ENCODE results near the gene ASB10.

The ASB10 gene

DNA sequence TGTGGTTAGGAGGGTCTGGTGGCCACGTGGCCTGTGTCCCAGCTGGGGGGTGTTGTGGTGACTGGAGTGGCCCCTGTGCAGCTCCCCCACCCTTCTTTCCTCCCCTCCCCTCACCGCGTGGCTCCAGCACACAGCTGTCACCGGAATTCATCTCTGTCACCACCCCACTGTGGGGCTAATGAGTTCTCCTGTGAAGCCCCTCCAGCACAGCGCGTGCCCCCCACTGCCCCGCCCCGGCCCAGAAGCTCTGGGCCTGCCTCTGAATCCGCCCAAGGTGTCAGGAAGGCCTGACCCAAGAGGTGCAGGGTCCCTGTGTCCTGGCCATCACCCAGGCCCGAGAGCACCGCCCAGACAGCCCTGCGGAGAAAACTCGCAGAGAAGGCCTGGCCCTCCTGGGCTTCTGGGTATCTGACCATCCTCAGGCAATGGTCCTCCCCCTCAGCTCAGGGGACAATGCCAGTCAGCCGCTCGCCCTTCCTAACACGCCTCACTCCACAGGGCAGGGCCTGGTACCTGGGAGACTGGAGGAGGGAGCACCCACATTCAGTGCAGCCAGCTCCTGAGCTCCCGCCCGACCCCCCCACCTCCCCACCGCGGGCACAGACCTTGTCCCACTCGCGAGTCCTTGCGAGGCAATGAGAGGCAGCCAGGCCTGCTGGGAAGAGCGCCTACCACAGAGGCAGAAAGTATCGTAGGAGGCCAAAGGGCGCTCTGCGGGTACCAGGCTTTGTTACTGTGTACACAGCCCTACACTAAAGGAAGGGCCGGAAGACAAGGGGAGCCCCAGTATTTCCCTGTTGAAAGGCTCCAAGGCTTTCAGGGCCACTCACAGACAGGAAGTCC is 57.7 kb downstream of the ASB10 start:
- Histone ChIP-seq H3K4me2 (peak overlapping the region in 6 of 11 experiments; percentile 13 to 42 (median 34); a peak in 10 of 22 replicates), H3K27me3 (no peaks in the 10 kb centered on the region), H4K20me1 (peaks cover 15 to 98% (median 59%) of the 10 kb centered on the region in 11 experiments; a peak in 21 of 22 replicates), H3K9me3 (replicated peaks in 1 of 11) (no peaks in the 10 kb centered on the region), H3K36me3 (peaks cover 26 to 97% (median 76%) of the 10 kb centered on the region in 11 experiments), H3K4me1 (peaks cover 0 to 33% (median 12%) of the 10 kb centered on the region in 10 experiments; a peak in 12 of 20 replicates), H3K27ac (no peak overlapping the region), H3K4me3 (no peak overlapping the region), H3K9ac (no peak overlapping the region)
- no peak for TF ChIP-seq Cebpa-rat (IDR thresholded peaks at IDR 0.05)

DNA sequence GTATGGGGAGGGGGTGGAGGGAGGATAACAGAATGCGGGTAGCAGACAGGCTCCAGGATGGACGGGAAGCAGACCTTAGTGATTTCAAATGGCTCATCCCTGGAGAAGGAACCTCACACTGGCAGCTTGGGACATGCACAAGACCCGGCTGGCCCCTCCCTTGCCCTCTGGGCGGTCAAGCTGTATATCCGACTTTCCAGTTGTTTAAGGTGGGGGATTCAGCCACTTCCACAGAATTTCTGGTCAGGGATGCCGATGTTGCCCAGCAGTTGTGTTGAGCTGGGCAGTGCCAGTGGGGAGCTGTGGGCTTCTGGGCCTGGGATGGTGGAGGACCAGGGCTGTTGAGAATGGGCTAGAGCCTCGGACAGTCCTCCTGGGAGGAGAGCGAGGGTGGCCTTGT is 58.3 kb downstream of the ASB10 start:
- H4K20me1 ChIP-seq = peaks cover 20 to 98% (median 63%) of the 10 kb centered on the region in 11 experiments
- no peak for TF ChIP-seq Cebpa-rat (IDR thresholded peaks at IDR 0.05)
- no peaks in the 10 kb centered on the region for H3K9me3 ChIP-seq (replicated peaks in 1 of 11)
- H3K9ac ChIP-seq = no peak overlapping the region
- H3K27me3 ChIP-seq = no peaks in the 10 kb centered on the region
- peaks cover 0 to 33% (median 12%) of the 10 kb centered on the region in 10 experiments; a peak in 12 of 20 replicates for H3K4me1 ChIP-seq
- H3K36me3 ChIP-seq = peaks cover 29 to 97% (median 73%) of the 10 kb centered on the region in 11 experiments
- no peak overlapping the region for H3K27ac ChIP-seq
- H3K4me2 ChIP-seq = no peak overlapping the region
- no peak overlapping the region for H3K4me3 ChIP-seq

- Histone ChIP-seq H3K27me3 (no peaks in the 10 kb centered on the region), H3K9me3 (replicated peaks in 1 of 11) (no peaks in the 10 kb centered on the region), H4K20me1 (peaks cover 20 to 99% (median 68%) of the 10 kb centered on the region in 11 experiments), H3K36me3 (peaks cover 29 to 98% (median 76%) of the 10 kb centered on the region in 11 experiments), H3K27ac (no peak overlapping the region), H3K4me1 (peaks cover 0 to 33% (median 12%) of the 10 kb centered on the region in 10 experiments; a peak in 12 of 20 replicates), H3K4me2 (no peak overlapping the region), H3K4me3 (no peak overlapping the region), H3K9ac (no peak overlapping the region)
- TF ChIP-seq Cebpa-rat (IDR thresholded peaks at IDR 0.05) = no peak
These were observed 58.9 kb downstream of the ASB10 start for GRCh38 chr7:151128144-151128543.

DNA sequence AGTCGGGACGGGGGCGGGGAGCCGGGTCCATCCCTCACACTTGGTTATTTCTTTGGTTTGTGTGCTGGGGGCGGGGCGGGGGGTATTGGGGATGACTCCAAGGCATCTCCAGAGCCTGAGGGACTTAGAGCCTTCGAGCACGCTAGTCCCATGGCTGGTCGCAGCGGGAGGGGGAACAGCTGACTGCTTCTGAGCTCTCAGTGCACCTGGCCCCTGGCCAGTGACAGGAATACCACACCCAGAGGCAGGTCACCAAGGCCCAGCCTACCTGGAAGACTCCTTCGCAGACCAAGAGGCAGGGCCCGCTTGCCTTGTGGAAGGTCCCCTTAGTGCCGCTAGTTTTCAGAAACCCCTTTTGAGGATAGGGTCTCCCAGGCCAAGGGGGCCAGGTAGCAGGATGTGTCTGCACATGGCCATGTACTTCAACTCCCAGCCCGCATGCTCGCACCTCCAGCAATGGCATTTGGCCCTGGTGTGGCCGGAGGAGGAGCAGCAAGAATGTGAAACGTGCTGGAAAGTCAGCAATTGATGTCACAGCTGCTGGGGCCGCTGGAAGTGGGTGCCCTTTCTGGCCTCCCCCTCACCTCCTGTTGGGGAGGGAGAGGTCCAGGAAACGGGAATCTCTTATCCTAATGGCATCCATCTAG is 60.4 kb downstream of the ASB10 start:
- Histone ChIP-seq H4K20me1 (peaks cover 20 to 99% (median 72%) of the 10 kb centered on the region in 11 experiments), H3K27ac (no peak overlapping the region), H3K36me3 (peaks cover 29 to 98% (median 76%) of the 10 kb centered on the region in 11 experiments), H3K9ac (no peak overlapping the region), H3K9me3 (replicated peaks in 1 of 11) (no peaks in the 10 kb centered on the region), H3K4me3 (no peak overlapping the region), H3K4me1 (peaks cover 0 to 30% (median 12%) of the 10 kb centered on the region in 10 experiments; a peak in 12 of 20 replicates), H3K27me3 (no peaks in the 10 kb centered on the region), H3K4me2 (no peak overlapping the region)
- TF ChIP-seq Cebpa-rat (IDR thresholded peaks at IDR 0.05) = no peak

- Histone ChIP-seq H3K9ac (no peak overlapping the region), H3K27me3 (no peaks in the 10 kb centered on the region), H3K4me3 (no peak overlapping the region), H3K27ac (no peak overlapping the region), H4K20me1 (peaks cover 22 to 99% (median 74%) of the 10 kb centered on the region in 11 experiments), H3K4me1 (peaks cover 0 to 26% (median 10%) of the 10 kb centered on the region in 10 experiments; a peak in 13 of 20 replicates), H3K4me2 (no peak overlapping the region), H3K36me3 (peaks cover 28 to 98% (median 76%) of the 10 kb centered on the region in 11 experiments), H3K9me3 (replicated peaks in 1 of 11) (no peaks in the 10 kb centered on the region)
- TF ChIP-seq Cebpa-rat (IDR thresholded peaks at IDR 0.05) = no peak
These were observed 61.1 kb downstream of the ASB10 start for GRCh38 chr7:151125846-151126481.

Measured in BLaER1 treated with 17β-estradiol and CSF1 and Interleukin-3, amounts not matched to agents 10 nM and 100 nM (cell line).